ENCODE data around the gene GALR3. TPM values are rescaled to one million over a fixed set of nuclear protein-coding genes. Genes with fewer than 3 reads are reported as not detected.

GALR3 gene
- total and polyA plus RNA-seq, 2 donors (not counting 1 experiment from before 2014, with no cell fraction given) = not detected

- H3K27ac ChIP-seq (ENCODE audit: insufficient read depth, low read length) = no peak overlapping the region
- no peak overlapping the region for H2AFZ ChIP-seq (ENCODE audit: low read length)
- no peaks in the 10 kb centered on the region for H3K9me3 ChIP-seq (ENCODE audit: control insufficient read depth, insufficient read depth, low read depth, low read length)
- no peak for TF ChIP-seq EZH2 (IDR thresholded peaks at IDR 0.05; ENCODE audit: low read length, missing control alignments)
- TF ChIP-seq, protein P1, sequence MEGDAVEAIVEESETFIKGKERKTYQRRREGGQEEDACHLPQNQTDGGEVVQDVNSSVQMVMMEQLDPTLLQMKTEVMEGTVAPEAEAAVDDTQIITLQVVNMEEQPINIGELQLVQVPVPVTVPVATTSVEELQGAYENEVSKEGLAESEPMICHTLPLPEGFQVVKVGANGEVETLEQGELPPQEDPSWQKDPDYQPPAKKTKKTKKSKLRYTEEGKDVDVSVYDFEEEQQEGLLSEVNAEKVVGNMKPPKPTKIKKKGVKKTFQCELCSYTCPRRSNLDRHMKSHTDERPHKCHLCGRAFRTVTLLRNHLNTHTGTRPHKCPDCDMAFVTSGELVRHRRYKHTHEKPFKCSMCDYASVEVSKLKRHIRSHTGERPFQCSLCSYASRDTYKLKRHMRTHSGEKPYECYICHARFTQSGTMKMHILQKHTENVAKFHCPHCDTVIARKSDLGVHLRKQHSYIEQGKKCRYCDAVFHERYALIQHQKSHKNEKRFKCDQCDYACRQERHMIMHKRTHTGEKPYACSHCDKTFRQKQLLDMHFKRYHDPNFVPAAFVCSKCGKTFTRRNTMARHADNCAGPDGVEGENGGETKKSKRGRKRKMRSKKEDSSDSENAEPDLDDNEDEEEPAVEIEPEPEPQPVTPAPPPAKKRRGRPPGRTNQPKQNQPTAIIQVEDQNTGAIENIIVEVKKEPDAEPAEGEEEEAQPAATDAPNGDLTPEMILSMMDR (conservative IDR thresholded peaks at IDR 0.05 in 1 of 2, IDR thresholded peaks at IDR 0.05 in 1 of 2; ENCODE audit: low read depth in 1 of 2, low read length in 2 of 2) = no peak
- H3K9ac ChIP-seq (ENCODE audit: insufficient read depth, low read length) = no peak overlapping the region
- H4K20me1 ChIP-seq (ENCODE audit: control insufficient read depth, extremely low read depth, insufficient read depth, low read length) = no peaks in the 10 kb centered on the region
- no peak overlapping the region for H3K4me3 ChIP-seq (replicated peaks in 1 of 4; ENCODE audit: control extremely low read depth in 1 of 4, insufficient read depth in 1 of 4, low read depth in 3 of 4, low read length in 4 of 4)
- no peaks in the 10 kb centered on the region for H3K79me2 ChIP-seq (ENCODE audit: control insufficient read depth, insufficient read depth, low read length)
- no peak for DNase-seq (ENCODE audit: low read depth in 2 of 2)
- no peaks in the 10 kb centered on the region for H3K4me1 ChIP-seq (ENCODE audit: control insufficient read depth, extremely low read depth, insufficient read depth, low read length)
- H3K27me3 ChIP-seq (ENCODE audit: control insufficient read depth, insufficient read depth, low read length) = no peaks in the 10 kb centered on the region
- H3K4me2 ChIP-seq (ENCODE audit: extremely low read depth, insufficient read depth, low read length) = no peak overlapping the region
- peaks cover 24% of the 10 kb centered on the region for H3K36me3 ChIP-seq (ENCODE audit: control insufficient read depth, insufficient read depth, low read length)
Observed at GRCh38 chr22:37832022-37832857, 9.1 kb downstream of the GALR3 start.

- Histone ChIP-seq H3K4me2 (ENCODE audit: extremely low read depth, insufficient read depth, low read length) (peak overlapping the region; percentile 66), H3K36me3 (ENCODE audit: control insufficient read depth, insufficient read depth, low read length) (peaks cover 6% of the 10 kb centered on the region), H2AFZ (ENCODE audit: low read length) (no peak overlapping the region), H3K9me3 (ENCODE audit: control insufficient read depth, insufficient read depth, low read depth, low read length) (no peaks in the 10 kb centered on the region), H3K27me3 (ENCODE audit: control insufficient read depth, insufficient read depth, low read length) (no peaks in the 10 kb centered on the region), H3K4me1 (ENCODE audit: control insufficient read depth, extremely low read depth, insufficient read depth, low read length) (peaks cover 3% of the 10 kb centered on the region), H3K79me2 (ENCODE audit: control insufficient read depth, insufficient read depth, low read length) (peaks cover 19% of the 10 kb centered on the region), H4K20me1 (ENCODE audit: control insufficient read depth, extremely low read depth, insufficient read depth, low read length) (no peaks in the 10 kb centered on the region), H3K9ac (ENCODE audit: insufficient read depth, low read length) (no peak overlapping the region), H3K27ac (ENCODE audit: insufficient read depth, low read length) (no peak overlapping the region), H3K4me3 (replicated peaks in 1 of 4; ENCODE audit: control extremely low read depth in 1 of 4, insufficient read depth in 1 of 4, low read depth in 3 of 4, low read length in 4 of 4) (no peak overlapping the region)
- no peak for TF ChIP-seq EZH2 (IDR thresholded peaks at IDR 0.05; ENCODE audit: low read length, missing control alignments)
- TF ChIP-seq, protein P1 (conservative IDR thresholded peaks at IDR 0.05 in 1 of 2, IDR thresholded peaks at IDR 0.05 in 1 of 2; ENCODE audit: low read depth in 1 of 2, low read length in 2 of 2) = no peak
- no peak for DNase-seq (ENCODE audit: low read depth in 2 of 2)
Observed at GRCh38 chr22:37842015-37842793, 19.0 kb downstream of the GALR3 start.

DNA sequence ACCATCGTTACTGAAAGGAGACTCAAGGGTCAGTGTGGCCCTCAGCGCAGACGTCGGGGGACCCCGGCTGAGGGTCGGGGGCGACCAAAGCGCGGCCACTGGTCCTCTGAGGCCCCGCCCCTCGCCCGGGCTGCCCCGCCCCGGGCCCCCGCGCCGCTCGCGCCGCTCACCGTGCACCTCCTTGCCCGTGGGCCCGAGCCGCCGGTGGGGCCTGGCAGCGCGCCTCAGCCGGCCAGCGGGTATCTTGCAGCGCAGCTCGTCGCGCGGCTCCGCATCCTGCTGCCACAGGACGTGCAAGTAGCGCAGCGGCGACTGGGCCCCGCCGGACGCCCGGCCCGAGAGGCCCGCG is 20.5 kb downstream of the GALR3 start:
- TF ChIP-seq, protein P1 (conservative IDR thresholded peaks at IDR 0.05 in 1 of 2, IDR thresholded peaks at IDR 0.05 in 1 of 2; ENCODE audit: low read depth in 1 of 2, low read length in 2 of 2) = no peak
- no peak for TF ChIP-seq EZH2 (IDR thresholded peaks at IDR 0.05; ENCODE audit: low read length, missing control alignments)
- H3K9ac ChIP-seq (ENCODE audit: insufficient read depth, low read length) = peak overlapping the region; percentile 56
- H3K79me2 ChIP-seq (ENCODE audit: control insufficient read depth, insufficient read depth, low read length) = peaks cover 24% of the 10 kb centered on the region
- H4K20me1 ChIP-seq (ENCODE audit: control insufficient read depth, extremely low read depth, insufficient read depth, low read length) = no peaks in the 10 kb centered on the region
- H3K9me3 ChIP-seq (ENCODE audit: control insufficient read depth, insufficient read depth, low read depth, low read length) = no peaks in the 10 kb centered on the region
- peak overlapping the region; percentile 3 for H2AFZ ChIP-seq (ENCODE audit: low read length)
- peaks cover 3% of the 10 kb centered on the region for H3K4me1 ChIP-seq (ENCODE audit: control insufficient read depth, extremely low read depth, insufficient read depth, low read length)
- H3K27me3 ChIP-seq (ENCODE audit: control insufficient read depth, insufficient read depth, low read length) = no peaks in the 10 kb centered on the region
- peak in 1 of 2 donors; percentile 21 for DNase-seq (ENCODE audit: low read depth in 2 of 2)
- H3K27ac ChIP-seq (ENCODE audit: insufficient read depth, low read length) = peak overlapping the region; percentile 79
- peaks cover 6% of the 10 kb centered on the region for H3K36me3 ChIP-seq (ENCODE audit: control insufficient read depth, insufficient read depth, low read length)
- H3K4me2 ChIP-seq (ENCODE audit: extremely low read depth, insufficient read depth, low read length) = peak overlapping the region; percentile 66
- H3K4me3 ChIP-seq (replicated peaks in 1 of 4; ENCODE audit: control extremely low read depth in 1 of 4, insufficient read depth in 1 of 4, low read depth in 3 of 4, low read length in 4 of 4) = peak overlapping the region; percentile 48 to 93 (median 58)

Data from fibroblast of lung (primary cell).